Stomach (tissue), 9 donors: ENCODE results near the gene MIX23. TPM values are rescaled to one million over a fixed set of nuclear protein-coding genes. Genes with fewer than 3 reads are reported as not detected.

Experiments
- DNase-seq, 2 donors: peaks; one replicate each; pipeline versions ENCODE4 v3.0.0 to v3.0.0-alpha.2; 2013 to 2019
- H3K27ac ChIP-seq, 5 donors: fragments of 200-600 bp in 4 of 5; sonication (generic) in 4 of 5; one replicate each; pipeline ENCODE4 v1.5.1; 2013 to 2019; ENCODE audit warnings: mild to moderate bottlenecking in 1 of 5, moderate library complexity in 1 of 5
- H3K27me3 ChIP-seq, 3 donors: fragments of 200-600 bp; sonication (generic); one replicate each; pipeline ENCODE4 v1.5.1; 2017 to 2019; ENCODE audit warnings: mixed run types in 1 of 3
- H3K36me3 ChIP-seq, 4 donors: fragments of 200-600 bp; sonication (generic); 1 replicate in 3 of 4; 2 replicates in 1 of 4; pipeline ENCODE4 v1.5.1; 2016 to 2019
- H3K4me1 ChIP-seq, 4 donors: fragments of 200-600 bp; sonication (generic); one replicate each; pipeline ENCODE4 v1.5.1; 2016 to 2019
- H3K4me3 ChIP-seq, 4 donors: fragments of 200-600 bp; sonication (generic) in 3 of 4; one replicate each; pipeline ENCODE4 v1.5.1; 2016 to 2019; ENCODE audit warnings: mild to moderate bottlenecking in 1 of 4
- H3K9me3 ChIP-seq, 4 donors: fragments of 200-600 bp; sonication (generic); one replicate each; pipeline ENCODE4 v1.5.1; 2016 to 2019
- CTCF ChIP-seq, 7 experiments: fragments of 450-650 bp in 4 of 7; fragments of 200-600 bp in 3 of 7; sonication (generic) in 3 of 7; IDR thresholded peaks; one replicate each; pipeline ENCODE4 v1.5.1; 2016 to 2019; ENCODE audit warnings: antibody characterized with exemption in 7 of 7, control low read depth in 2 of 7, mild to moderate bottlenecking in 1 of 7
- EP300 ChIP-seq: sonication (generic); formaldehyde crosslinking; IDR thresholded peaks from one replicate; pipeline ENCODE4 v1.6.1; 2017; ENCODE audit warnings: antibody characterized with exemption
- POLR2A ChIP-seq, 4 donors: fragments of 450-650 bp; IDR thresholded peaks; one replicate each; pipeline ENCODE4 v1.6.1; 2016; ENCODE audit warnings: antibody characterized with exemption in 4 of 4, control low read depth in 2 of 4, mild to moderate bottlenecking in 1 of 4, moderate library complexity in 1 of 4
- POLR2AphosphoS5 ChIP-seq, 3 donors: sonication (generic); formaldehyde crosslinking; IDR thresholded peaks; one replicate each; pipeline ENCODE4 v1.6.1; 2016; ENCODE audit warnings: antibody characterized with exemption in 3 of 3
- WGBS, 5 donors: extraction: QIAGEN DNeasy Blood & Tissue Kit in 3 of 5; methylation state at CpG; one replicate each; pipeline versions ENCODE4 v1.1.5 to v1.1.7; 2013 to 2018; 5-methylcytosine and 5-hydroxymethylcytosine counted together
- intact Hi-C: fragments of 100-400 bp; cut with DNase I; formaldehyde crosslinking; loops from one replicate; pipeline ENCODE4 v1.15.1; 2023; ENCODE audit warnings: low total_unique reads
- polyA plus RNA-seq, 3 donors: library from polyadenylated mRNA; stranded (reverse); fragments of 200-250 nt; gene quantifications; one replicate each; pipeline ENCODE4 v1.2.3, GENCODE V29; 2013
- total RNA-seq, 5 donors: library from RNA; depleted of rRNA; stranded (reverse); fragments of >200 nt; gene quantifications; one replicate each; pipeline versions ENCODE4 v1.1.0 to v1.2.3, GENCODE V29; 2014 to 2016
- donor health status: healthy with polysubstance abuse.
- donor health status: Bipolar disorder and iron deficiency.
- donor health status: healthy.

The MIX23 gene
- total and polyA plus RNA-seq, 8 donors = 3.5 to 44.3 (median 31.5) TPM

GRCh38 chr3:122383771-122384697 lies 1.0 kb upstream of the MIX23 start, which contains the start of gene FAM162A:
TSS of gene FAM162A (plus strand) at chr3:122384182. CDS start at chr3:122384266, 84 bp downstream.
- Histone ChIP-seq H3K4me1 (peaks cover 11 to 51% (median 34%) of the 10 kb centered on the region in 4 donors), H3K9me3 (no peaks in the 10 kb centered on the region), H3K36me3 (peaks cover 0 to 13% (median 6%) of the 10 kb centered on the region in 4 donors), H3K27me3 (no peaks in the 10 kb centered on the region), H3K27ac (peak within 1 kb of the TSS; percentile 90 to 98 (median 92)), H3K4me3 (peak within 1 kb of the TSS; percentile 62 to 96 (median 82))
- 0 to 1% (median 0%) methylated on average over 31 to 52 of the region's 52 CpGs for WGBS, 5 donors
- DNase-seq = peak; percentile 96 to 99
- TF ChIP-seq POLR2A (IDR thresholded peaks at IDR 0.05) (peak in 2 of 4 donors; percentile 74 to 77), EP300 (no peak), CTCF (IDR thresholded peaks at IDR 0.05) (peak in 5 of 7 experiments; percentile 17 to 53 (median 28)), POLR2AphosphoS5 (IDR thresholded peaks at IDR 0.05) (peak; percentile 90 to 99 (median 98))
- intact Hi-C loops = no loop called here

- H3K36me3 ChIP-seq = peaks cover 0 to 11% (median 7%) of the 10 kb centered on the region in 4 donors
- WGBS, 5 donors = 28 to 57% (median 48%) methylated on average over 4 of the region's 4 CpGs
- intact Hi-C loops = no loop called here
- no peak for DNase-seq
- no peak overlapping the region for H3K27ac ChIP-seq
- TF ChIP-seq EP300 (no peak), POLR2AphosphoS5 (IDR thresholded peaks at IDR 0.05) (no peak), POLR2A (IDR thresholded peaks at IDR 0.05) (no peak), CTCF (IDR thresholded peaks at IDR 0.05) (no peak)
- H3K4me1 ChIP-seq = peaks cover 0 to 19% (median 12%) of the 10 kb centered on the region in 4 donors
- no peaks in the 10 kb centered on the region for H3K9me3 ChIP-seq
- H3K4me3 ChIP-seq = no peak overlapping the region
- no peaks in the 10 kb centered on the region for H3K27me3 ChIP-seq
Measured at GRCh38 chr3:122377975-122378374, 5.1 kb downstream of the MIX23 start.

GRCh38 chr3:122374034-122374433 lies 9.0 kb downstream of the MIX23 start:
- Histone ChIP-seq H3K4me3 (no peak overlapping the region), H3K36me3 (peaks cover 0 to 32% (median 28%) of the 10 kb centered on the region in 4 donors), H3K4me1 (no peaks in the 10 kb centered on the region), H3K27me3 (no peaks in the 10 kb centered on the region), H3K27ac (no peak overlapping the region), H3K9me3 (no peaks in the 10 kb centered on the region)
- WGBS, 5 donors = 86 to 96% (median 94%) methylated on average over 1 of the region's 1 CpG
- intact Hi-C loops = no loop called here
- TF ChIP-seq POLR2AphosphoS5 (IDR thresholded peaks at IDR 0.05) = no peak
- TF ChIP-seq CTCF (IDR thresholded peaks at IDR 0.05) = no peak
- TF ChIP-seq POLR2A (IDR thresholded peaks at IDR 0.05) = no peak
- no peak for TF ChIP-seq EP300
- DNase-seq = no peak

GRCh38 chr3:122366379-122366749 lies 16.7 kb downstream of the MIX23 start:
- no peak for TF ChIP-seq EP300
- no peak for TF ChIP-seq POLR2A (IDR thresholded peaks at IDR 0.05)
- TF ChIP-seq CTCF (IDR thresholded peaks at IDR 0.05) = no peak
- no peak for TF ChIP-seq POLR2AphosphoS5 (IDR thresholded peaks at IDR 0.05)
- intact Hi-C loops = no loop called here
- WGBS, 5 donors = 71 to 85% (median 82%) methylated on average over 5 of the region's 5 CpGs
- Histone ChIP-seq H3K9me3 (no peaks in the 10 kb centered on the region), H3K27ac (peak overlapping the region; percentile 76 to 86 (median 77)), H3K4me3 (no peak overlapping the region), H3K4me1 (peaks cover 0 to 16% (median 11%) of the 10 kb centered on the region in 4 donors), H3K36me3 (peaks cover 7 to 91% (median 75%) of the 10 kb centered on the region in 4 donors), H3K27me3 (no peaks in the 10 kb centered on the region)
- DNase-seq = peak in 1 of 2 donors; percentile 54
